Natural killer cell treated with Interleukin-12 subunit alpha and Interleukin-12 subunit beta and Interleukin-15 and Interleukin-18, amount 100 ng/mL, for 72 hours (primary cell): ENCODE data around the gene COL6A5. TPM values are rescaled to one million over a fixed set of nuclear protein-coding genes. Genes with fewer than 3 reads are reported as not detected.

ENCODE experiments used
- ATAC-seq, 2 donors: fragments of 150-1000 bp; cut with Tn5 transposase in 1 of 2; sonication (Bioruptor Pico), chemical (Tn5 transposase) in 1 of 2; 2 replicates each; pipeline ENCODE4 v1.10.0; 2021
- DNase-seq: peaks from one replicate; pipeline ENCODE4 v3.0.0; 2022; ENCODE audit warnings: low spot score
- H3K27ac Mint-ChIP-seq, 2 donors: 1 replicate in 1 of 2; 2 replicates in 1 of 2; pipeline ENCODE4 v1.8.0; 2022; ENCODE audit warnings: mixed read lengths in 2 of 2, mild to moderate bottlenecking in 1 of 2, moderate library complexity in 1 of 2
- H3K27me3 Mint-ChIP-seq, 2 donors: 1 replicate in 1 of 2; 2 replicates in 1 of 2; pipeline ENCODE4 v1.8.0; 2022; ENCODE audit warnings: mixed read lengths in 2 of 2
- H3K36me3 Mint-ChIP-seq: one replicate; pipeline ENCODE4 v1.8.0; 2022; ENCODE audit warnings: mixed read lengths
- H3K4me1 Mint-ChIP-seq, 2 donors: 1 replicate in 1 of 2; 2 replicates in 1 of 2; pipeline ENCODE4 v1.8.0; 2022; ENCODE audit warnings: low read depth in 2 of 2, mixed read lengths in 2 of 2, mild to moderate bottlenecking in 1 of 2
- H3K4me3 Mint-ChIP-seq: one replicate; pipeline ENCODE4 v1.8.0; 2022; ENCODE audit warnings: mixed read lengths
- H3K9me3 Mint-ChIP-seq: 2 replicates; pipeline ENCODE4 v1.8.0; 2022; ENCODE audit warnings: mixed read lengths
- total RNA-seq, 2 donors: library from RNA; stranded (reverse); gene quantifications; one replicate each; pipeline ENCODE4 v1.2.3, GENCODE V29; 2022

Gene COL6A5
- total RNA-seq, 2 donors from 2014 or later: not detected

- Mint-ChIP-seq H3K4me1 (no peaks in the 10 kb centered on the region), H3K36me3 (peaks cover 4% of the 10 kb centered on the region), H3K27me3 (peaks cover 8 to 16% of the 10 kb centered on the region in 2 donors), H3K9me3 (no peaks in the 10 kb centered on the region), H3K27ac (no peak overlapping the region), H3K4me3 (no peak overlapping the region)
- no peak for ATAC-seq
- no peak for DNase-seq
Measured at GRCh38 chr3:130473416-130473815, 127.9 kb downstream of the COL6A5 start.

- no peak overlapping the region for H3K4me3 Mint-ChIP-seq
- ATAC-seq (no peak), DNase-seq (no peak)
- H3K27ac Mint-ChIP-seq: no peak overlapping the region
- no peaks in the 10 kb centered on the region for H3K36me3 Mint-ChIP-seq
- H3K9me3 Mint-ChIP-seq: no peaks in the 10 kb centered on the region
- H3K27me3 Mint-ChIP-seq: peaks cover 0 to 8% of the 10 kb centered on the region in 2 donors
- no peaks in the 10 kb centered on the region for H3K4me1 Mint-ChIP-seq
Measured at GRCh38 chr3:130480736-130481135, 135.3 kb downstream of the COL6A5 start.

GRCh38 chr3:130488288-130488687 lies 142.8 kb downstream of the COL6A5 start:
- DNase-seq (no peak), ATAC-seq (no peak)
- Mint-ChIP-seq H3K9me3 (no peaks in the 10 kb centered on the region), H3K27ac (no peak overlapping the region), H3K27me3 (peaks cover 0 to 20% of the 10 kb centered on the region in 2 donors), H3K4me3 (no peak overlapping the region), H3K36me3 (no peaks in the 10 kb centered on the region), H3K4me1 (no peaks in the 10 kb centered on the region)

- H3K27me3 Mint-ChIP-seq: peaks cover 0 to 20% of the 10 kb centered on the region in 2 donors
Measured at GRCh38 chr3:130488769-130489450, 143.4 kb downstream of the COL6A5 start.

GRCh38 chr3:130490241-130490640 lies 144.8 kb downstream of the COL6A5 start:
- H3K4me1 Mint-ChIP-seq: no peaks in the 10 kb centered on the region
- H3K36me3 Mint-ChIP-seq: no peaks in the 10 kb centered on the region
- ATAC-seq: no peak
- no peak for DNase-seq
- no peak overlapping the region for H3K4me3 Mint-ChIP-seq
- H3K9me3 Mint-ChIP-seq: no peaks in the 10 kb centered on the region
- H3K27ac Mint-ChIP-seq: no peak overlapping the region
- peaks cover 0 to 20% of the 10 kb centered on the region in 2 donors for H3K27me3 Mint-ChIP-seq

More at GRCh38 chr3:130488769-130489450, 143.4 kb downstream of the COL6A5 start:
- Mint-ChIP-seq H3K36me3 (no peaks in the 10 kb centered on the region), H3K4me3 (no peak overlapping the region), H3K27ac (no peak overlapping the region), H3K4me1 (no peaks in the 10 kb centered on the region), H3K9me3 (no peaks in the 10 kb centered on the region)
- ATAC-seq (no peak), DNase-seq (no peak)

- no peaks in the 10 kb centered on the region for H3K9me3 Mint-ChIP-seq
- no peak for ATAC-seq
- no peak overlapping the region for H3K27ac Mint-ChIP-seq
- no peaks in the 10 kb centered on the region for H3K36me3 Mint-ChIP-seq
- H3K4me1 Mint-ChIP-seq: no peaks in the 10 kb centered on the region
- DNase-seq: no peak
- no peak overlapping the region for H3K4me3 Mint-ChIP-seq
- H3K27me3 Mint-ChIP-seq: peaks cover 0 to 20% of the 10 kb centered on the region in 2 donors
Measured at GRCh38 chr3:130491431-130491830, 146.0 kb downstream of the COL6A5 start.

DNA sequence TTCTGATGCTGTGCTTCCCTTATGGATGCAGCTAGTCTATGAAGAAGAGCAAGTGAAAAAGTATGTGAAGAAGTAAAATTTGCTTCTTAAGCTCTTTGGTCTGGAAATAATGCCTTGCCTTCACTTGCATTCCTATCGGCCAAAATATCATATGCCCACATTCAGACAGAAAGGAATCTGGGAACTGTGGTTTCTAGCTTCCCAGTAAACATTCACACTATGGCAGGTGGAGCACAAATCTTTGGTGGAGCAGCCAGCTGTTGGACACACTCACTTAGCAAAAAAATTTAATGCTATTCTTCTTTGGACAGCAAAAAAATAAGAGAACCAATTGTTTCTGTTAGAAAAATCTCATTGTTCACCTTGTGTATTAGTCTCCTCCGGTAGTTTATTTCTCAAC lies 159.2 kb downstream of the COL6A5 start:
- Mint-ChIP-seq H3K27me3 (peaks cover 10 to 36% of the 10 kb centered on the region in 2 donors), H3K36me3 (no peaks in the 10 kb centered on the region), H3K27ac (no peak overlapping the region), H3K4me3 (no peak overlapping the region), H3K4me1 (no peaks in the 10 kb centered on the region), H3K9me3 (peaks cover 3% of the 10 kb centered on the region)
- DNase-seq (no peak), ATAC-seq (no peak)

- no peaks in the 10 kb centered on the region for H3K4me1 Mint-ChIP-seq
- DNase-seq: no peak
- H3K4me3 Mint-ChIP-seq: no peak overlapping the region
- H3K27me3 Mint-ChIP-seq: peaks cover 10 to 41% of the 10 kb centered on the region in 2 donors
- H3K27ac Mint-ChIP-seq: no peak overlapping the region
- peaks cover 3% of the 10 kb centered on the region for H3K9me3 Mint-ChIP-seq
- no peak for ATAC-seq
- H3K36me3 Mint-ChIP-seq: no peaks in the 10 kb centered on the region
Measured at GRCh38 chr3:130506031-130506430, 160.6 kb downstream of the COL6A5 start.

GRCh38 chr3:130507746-130508145 lies 162.3 kb downstream of the COL6A5 start:
- Mint-ChIP-seq H3K27me3 (peaks cover 11 to 49% of the 10 kb centered on the region in 2 donors), H3K27ac (no peak overlapping the region), H3K36me3 (no peaks in the 10 kb centered on the region), H3K4me1 (no peaks in the 10 kb centered on the region), H3K4me3 (no peak overlapping the region), H3K9me3 (peaks cover 4% of the 10 kb centered on the region)
- ATAC-seq: no peak
- no peak for DNase-seq

GRCh38 chr3:130509008-130509407 lies 163.5 kb downstream of the COL6A5 start:
- Mint-ChIP-seq H3K27ac (no peak overlapping the region), H3K36me3 (no peaks in the 10 kb centered on the region), H3K4me3 (no peak overlapping the region), H3K27me3 (peaks cover 12 to 49% of the 10 kb centered on the region in 2 donors), H3K4me1 (no peaks in the 10 kb centered on the region), H3K9me3 (peaks cover 4% of the 10 kb centered on the region)
- no peak for DNase-seq
- ATAC-seq: no peak

GRCh38 chr3:130514681-130515080 lies 169.2 kb downstream of the COL6A5 start:
- H3K27me3 Mint-ChIP-seq: peaks cover 28 to 42% of the 10 kb centered on the region in 2 donors
- peaks cover 4% of the 10 kb centered on the region for H3K9me3 Mint-ChIP-seq
- DNase-seq (no peak), ATAC-seq (no peak)
- H3K4me1 Mint-ChIP-seq: peaks cover 0 to 3% of the 10 kb centered on the region in 2 donors
- H3K36me3 Mint-ChIP-seq: no peaks in the 10 kb centered on the region
- H3K27ac Mint-ChIP-seq: no peak overlapping the region
- no peak overlapping the region for H3K4me3 Mint-ChIP-seq

- Mint-ChIP-seq H3K27ac (no peak overlapping the region), H3K9me3 (peaks cover 4% of the 10 kb centered on the region), H3K36me3 (no peaks in the 10 kb centered on the region), H3K4me1 (peaks cover 0 to 3% of the 10 kb centered on the region in 2 donors), H3K4me3 (no peak overlapping the region), H3K27me3 (peaks cover 28 to 40% of the 10 kb centered on the region in 2 donors)
- DNase-seq (no peak), ATAC-seq (no peak)
Measured at GRCh38 chr3:130515755-130516154, 170.3 kb downstream of the COL6A5 start.

DNA sequence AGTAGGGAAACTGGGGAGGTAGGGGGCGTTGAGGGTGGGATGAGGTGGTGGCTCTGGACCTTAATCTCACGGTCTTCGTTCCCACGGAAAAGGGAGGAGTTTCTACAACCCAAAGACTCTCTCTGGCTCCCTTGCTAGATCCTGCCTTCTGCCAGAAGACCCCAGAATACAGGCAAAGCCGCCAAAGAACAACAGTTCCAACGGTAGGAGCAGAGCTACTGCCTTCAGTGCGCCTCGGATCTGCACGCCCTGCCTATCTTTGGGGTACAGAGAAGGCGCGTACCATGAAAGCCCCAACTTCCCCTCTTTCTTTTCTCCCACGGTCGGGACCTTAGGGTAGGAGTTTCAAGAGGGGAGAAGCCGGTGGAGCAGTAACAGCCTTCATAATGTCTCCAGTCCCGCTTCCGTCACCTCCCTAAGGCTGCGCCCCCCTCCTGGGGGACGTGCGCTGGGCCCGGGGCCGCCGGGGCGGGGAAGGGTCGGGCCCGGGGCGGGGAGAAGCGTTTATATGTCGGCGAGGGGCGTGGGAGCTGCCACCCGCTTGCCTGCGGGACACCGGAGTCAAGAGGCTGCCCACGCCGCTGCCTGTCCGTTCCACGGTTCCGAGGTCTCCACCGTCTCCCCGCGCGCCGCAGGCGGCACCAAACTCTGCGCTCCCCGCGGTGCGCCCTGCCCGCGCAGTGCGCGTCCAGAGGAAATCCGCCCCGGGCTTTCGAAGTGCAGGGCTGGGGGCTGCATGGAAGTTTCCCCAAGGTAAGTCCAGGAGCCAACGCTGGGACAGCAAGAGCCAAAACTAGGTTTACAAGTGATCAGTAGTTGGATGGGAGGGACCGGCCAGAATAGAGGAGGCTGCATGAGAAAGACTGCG lies 171.4 kb downstream of the COL6A5 start, which contains the start of gene COL6A6:
Gene COL6A6 (plus strand): TSS at position 533 of the 868 bp plus-strand sequence. CDS start 43,188 bp downstream, outside the sequence.
- Mint-ChIP-seq H3K4me1 (peaks cover 0 to 3% of the 10 kb centered on the region in 2 donors), H3K36me3 (no peaks in the 10 kb centered on the region), H3K27me3 (peaks cover 28 to 30% of the 10 kb centered on the region in 2 donors), H3K27ac (no peak within 1 kb of the TSS), H3K9me3 (peaks cover 4% of the 10 kb centered on the region), H3K4me3 (no peak within 1 kb of the TSS)
- DNase-seq (no peak), ATAC-seq (peak in 1 of 2 donors; percentile 36)

DNA sequence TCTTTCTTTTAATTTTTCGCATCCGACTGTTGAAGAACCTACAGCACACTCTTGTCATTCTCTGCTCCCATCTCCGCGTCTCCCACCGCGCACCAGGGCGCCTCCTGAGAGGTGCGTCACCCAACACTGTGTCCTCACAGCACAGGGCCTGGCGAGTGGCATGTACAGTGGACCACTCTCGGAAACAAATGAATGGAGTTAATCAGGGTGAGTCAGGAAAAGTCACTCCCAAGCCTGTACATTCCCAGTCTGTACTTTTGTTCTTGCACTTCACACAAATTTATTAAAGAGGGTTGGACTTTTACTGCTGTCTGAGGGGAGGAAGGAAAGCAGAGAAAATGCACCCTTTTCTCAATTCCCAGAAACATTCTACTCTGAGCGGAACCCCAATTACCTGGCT lies 172.1 kb downstream of the COL6A5 start:
- Mint-ChIP-seq H3K27ac (no peak overlapping the region), H3K9me3 (no peaks in the 10 kb centered on the region), H3K4me3 (no peak overlapping the region), H3K36me3 (no peaks in the 10 kb centered on the region), H3K4me1 (peaks cover 0 to 3% of the 10 kb centered on the region in 2 donors), H3K27me3 (peaks cover 24 to 30% of the 10 kb centered on the region in 2 donors)
- DNase-seq (no peak), ATAC-seq (no peak)
